Smooth muscle cell (in vitro differentiated cells): ENCODE data around the gene EPHB2. TPM values are rescaled to one million over a fixed set of nuclear protein-coding genes. Genes with fewer than 3 reads are reported as not detected.

Experiments
- DNase-seq: peaks from one replicate; lab custom pipeline; 2025; ENCODE audit not compliant: unreplicated experiment; lab: John Stamatoyannopoulos, UW
- H2AFZ ChIP-seq: fragments of 200-600 bp; sonication (generic); 2 replicates; pipeline ENCODE4 v1.6.0; 2016; ENCODE audit warnings: antibody characterized with exemption, low read depth, mild to moderate bottlenecking
- H3F3A ChIP-seq: fragments of 200-600 bp; sonication (generic); 2 replicates; pipeline ENCODE4 v1.6.0; 2017; ENCODE audit warnings: antibody characterized with exemption, low read depth
- H3K27ac ChIP-seq: fragments of 200-600 bp; sonication (generic); 2 replicates; pipeline ENCODE4 v1.5.1; 2016; ENCODE audit warnings: low read depth, mild to moderate bottlenecking
- H3K27me3 ChIP-seq: fragments of 200-600 bp; sonication (generic); 2 replicates; pipeline ENCODE4 v1.6.1; 2016; ENCODE audit warnings: low read depth, mild to moderate bottlenecking
- H3K36me3 ChIP-seq: fragments of 200-600 bp; sonication (generic); 2 replicates; pipeline ENCODE4 v1.5.1; 2016; ENCODE audit warnings: low read depth
- H3K4me1 ChIP-seq: fragments of 200-600 bp; sonication (generic); 2 replicates; pipeline ENCODE4 v1.5.1; 2016; ENCODE audit warnings: low read depth
- H3K4me2 ChIP-seq: fragments of 200-600 bp; sonication (generic); 2 replicates; pipeline ENCODE4 v1.6.0; 2016; ENCODE audit warnings: mild to moderate bottlenecking
- H3K4me3 ChIP-seq: fragments of 200-600 bp; sonication (generic); 2 replicates; pipeline ENCODE4 v1.5.1; 2016; ENCODE audit warnings: mild to moderate bottlenecking
- H3K79me2 ChIP-seq: fragments of 200-600 bp; sonication (generic); 2 replicates; pipeline ENCODE4 v1.6.0; 2016; ENCODE audit warnings: low read depth, mild to moderate bottlenecking
- H3K9ac ChIP-seq: fragments of 200-600 bp; sonication (generic); 2 replicates; pipeline ENCODE4 v1.6.0; 2016; ENCODE audit warnings: low read depth
- H3K9me3 ChIP-seq: fragments of 200-600 bp; sonication (generic); replicated peaks from 2 replicates; pipeline ENCODE4 v1.5.1; 2016; ENCODE audit warnings: low read depth
- H4K20me1 ChIP-seq: fragments of 200-600 bp; sonication (generic); 2 replicates; pipeline ENCODE4 v1.6.0; 2016; ENCODE audit warnings: low read depth
- CTCF ChIP-seq: fragments of 200-600 bp; sonication (generic); IDR thresholded peaks from 2 replicates; pipeline ENCODE4 v1.5.1; 2017; ENCODE audit warnings: borderline replicate concordance, mild to moderate bottlenecking, antibody characterized with exemption; ENCODE audit not compliant: insufficient read depth, poor library complexity, severe bottlenecking
- WGBS: methylation state at CpG from one replicate; pipeline ENCODE4 v1.1.7; 2016; ENCODE audit warnings: low lambda C conversion rate; 5-methylcytosine and 5-hydroxymethylcytosine counted together
- polyA plus RNA-seq: library from polyadenylated mRNA; unstranded; fragments of >200 nt; fragmentation: Nextera tagmentation; extraction: Ambion mirVana; gene quantifications from 2 replicates; pipeline ENCODE4 v1.2.1, GENCODE V29; 2016
- total RNA-seq: library from RNA; depleted of rRNA; stranded (reverse); fragments of >200 nt; gene quantifications from 2 replicates; pipeline ENCODE4 v1.2.3, GENCODE V29; 2014

Gene EPHB2
- total and polyA plus RNA-seq, 2 experiments from 2014 or later: 1.1 to 6.7 TPM

- Histone ChIP-seq H3F3A (no peaks in the 10 kb centered on the region), H3K9ac (no peak overlapping the region), H3K36me3 (no peaks in the 10 kb centered on the region), H4K20me1 (no peaks in the 10 kb centered on the region), H3K4me1 (no peaks in the 10 kb centered on the region), H3K27me3 (peaks cover 91% of the 10 kb centered on the region), H3K79me2 (no peaks in the 10 kb centered on the region), H3K9me3 (no peaks in the 10 kb centered on the region), H2AFZ (no peak overlapping the region), H3K4me3 (no peak overlapping the region), H3K27ac (no peak overlapping the region), H3K4me2 (no peak overlapping the region)
- no peak for TF ChIP-seq CTCF
- DNase-seq: no peak
- WGBS: 88% methylated on average over 6 of the region's 6 CpGs
These were observed 140.0 kb downstream of the EPHB2 start for GRCh38 chr1:22850681-22851080.

- TF ChIP-seq CTCF: no peak
- H3K4me1 ChIP-seq: no peaks in the 10 kb centered on the region
- no peak overlapping the region for H3K27ac ChIP-seq
- H3K4me3 ChIP-seq: no peak overlapping the region
- H3K9me3 ChIP-seq: no peaks in the 10 kb centered on the region
- no peaks in the 10 kb centered on the region for H4K20me1 ChIP-seq
- 74% methylated on average over 4 of the region's 4 CpGs for WGBS
- H3K9ac ChIP-seq: no peak overlapping the region
- H3F3A ChIP-seq: no peaks in the 10 kb centered on the region
- no peak for DNase-seq
- H3K4me2 ChIP-seq: no peak overlapping the region
- peaks cover 94% of the 10 kb centered on the region for H3K27me3 ChIP-seq
- no peaks in the 10 kb centered on the region for H3K79me2 ChIP-seq
- no peaks in the 10 kb centered on the region for H3K36me3 ChIP-seq
- H2AFZ ChIP-seq: no peak overlapping the region
These were observed 140.9 kb downstream of the EPHB2 start for GRCh38 chr1:22851517-22851916.

- Histone ChIP-seq H3K27me3 (peaks cover 94% of the 10 kb centered on the region), H3K27ac (no peak overlapping the region), H3F3A (no peaks in the 10 kb centered on the region), H3K36me3 (no peaks in the 10 kb centered on the region), H3K4me1 (no peaks in the 10 kb centered on the region), H3K9ac (no peak overlapping the region), H2AFZ (no peak overlapping the region), H3K4me2 (no peak overlapping the region), H3K4me3 (no peak overlapping the region), H3K9me3 (no peaks in the 10 kb centered on the region), H3K79me2 (no peaks in the 10 kb centered on the region), H4K20me1 (no peaks in the 10 kb centered on the region)
- no peak for DNase-seq
- WGBS: 81% methylated on average over 4 of the region's 6 CpGs
- TF ChIP-seq CTCF: no peak
These were observed 141.6 kb downstream of the EPHB2 start for GRCh38 chr1:22852144-22852655.

- 86% methylated on average over 8 of the region's 9 CpGs for WGBS
- Histone ChIP-seq H4K20me1 (no peaks in the 10 kb centered on the region), H3K36me3 (no peaks in the 10 kb centered on the region)
These were observed 143.1 kb downstream of the EPHB2 start for GRCh38 chr1:22853651-22854185.

More at GRCh38 chr1:22853651-22854185, 143.1 kb downstream of the EPHB2 start:
- H3K27me3 ChIP-seq: peaks cover 92% of the 10 kb centered on the region
- H3F3A ChIP-seq: no peaks in the 10 kb centered on the region
- no peaks in the 10 kb centered on the region for H3K9me3 ChIP-seq
- no peak for TF ChIP-seq CTCF
- no peak overlapping the region for H2AFZ ChIP-seq
- no peak overlapping the region for H3K27ac ChIP-seq
- DNase-seq: no peak
- H3K4me3 ChIP-seq: no peak overlapping the region
- H3K79me2 ChIP-seq: no peaks in the 10 kb centered on the region
- H3K9ac ChIP-seq: no peak overlapping the region
- H3K4me2 ChIP-seq: no peak overlapping the region
- H3K4me1 ChIP-seq: no peaks in the 10 kb centered on the region
